Neural cell (in vitro differentiated cells): ENCODE results near the gene ESRRB.

ENCODE experiments used
- CTCF ChIP-seq: fragments of 450-650 bp; IDR thresholded peaks from 2 replicates; pipeline ENCODE4 v1.5.1; 2014; ENCODE audit warnings: antibody characterized with exemption, mild to moderate bottlenecking, moderate library complexity; ENCODE audit not compliant: poor library complexity, severe bottlenecking
- EP300 ChIP-seq: fragments of 450-650 bp; conservative IDR thresholded peaks from 2 replicates; pipeline ENCODE4 v1.6.1; 2014; ENCODE audit warnings: antibody characterized with exemption, mild to moderate bottlenecking, moderate library complexity; ENCODE audit not compliant: poor library complexity, severe bottlenecking
- POLR2AphosphoS5 ChIP-seq: IDR thresholded peaks from 2 replicates; pipeline ENCODE4 v1.6.1; 2012
- REST ChIP-seq: IDR thresholded peaks from 2 replicates; pipeline ENCODE4 v1.6.1; 2012; ENCODE audit warnings: borderline replicate concordance
- SMC3 ChIP-seq: fragments of 450-650 bp; conservative IDR thresholded peaks from 2 replicates; pipeline ENCODE4 v1.6.1; 2014; ENCODE audit warnings: antibody characterized with exemption, mild to moderate bottlenecking, moderate library complexity; ENCODE audit not compliant: poor library complexity

GRCh38 chr14:76434220-76434619, 58.3 kb downstream of the ESRRB start:
- TF ChIP-seq REST, result no peak
- no peak for TF ChIP-seq EP300
- TF ChIP-seq CTCF, result no peak
- no peak for TF ChIP-seq POLR2AphosphoS5
- TF ChIP-seq SMC3, result no peak
